WERI-Rb-1 (cell line): ENCODE measurements around the gene TBXAS1.

ENCODE experiments used
- DNase-seq: peaks from one replicate; pipeline ENCODE4 v3.0.0-alpha.2; 2020
- H3K27ac ChIP-seq: fragments of 250-450 bp; sonication (Bioruptor Pico); 2 replicates; pipeline ENCODE4 v1.5.1; 2020; ENCODE audit warnings: mild to moderate bottlenecking, moderate library complexity
- H3K27me3 ChIP-seq: fragments of 250-450 bp; sonication (Bioruptor Pico); 2 replicates; pipeline ENCODE4 v1.5.1; 2021; ENCODE audit warnings: mild to moderate bottlenecking, low read depth, moderate library complexity; ENCODE audit not compliant: insufficient read depth, severe bottlenecking
- H3K36me3 ChIP-seq: fragments of 250-450 bp; sonication (Bioruptor Pico); 2 replicates; pipeline ENCODE4 v1.5.1; 2020; ENCODE audit warnings: mild to moderate bottlenecking, moderate library complexity
- H3K4me3 ChIP-seq: 2 replicates; pipeline ENCODE4 v1.5.1; 2011; ENCODE audit warnings: low read depth, mild to moderate bottlenecking, control low read depth, low read length
- H3K9me3 ChIP-seq: fragments of 250-450 bp; sonication (Bioruptor Pico); 2 replicates; pipeline ENCODE4 v1.5.1; 2021; ENCODE audit warnings: mild to moderate bottlenecking, moderate library complexity; ENCODE audit not compliant: severe bottlenecking
- TF ChIP-seq, protein P1 (sequence below): IDR thresholded peaks from 2 replicates; pipeline ENCODE4 v1.5.1; 2011; ENCODE audit warnings: low read depth, mild to moderate bottlenecking, control low read depth, inconsistent platforms, low read length

The TBXAS1 gene

DNA sequence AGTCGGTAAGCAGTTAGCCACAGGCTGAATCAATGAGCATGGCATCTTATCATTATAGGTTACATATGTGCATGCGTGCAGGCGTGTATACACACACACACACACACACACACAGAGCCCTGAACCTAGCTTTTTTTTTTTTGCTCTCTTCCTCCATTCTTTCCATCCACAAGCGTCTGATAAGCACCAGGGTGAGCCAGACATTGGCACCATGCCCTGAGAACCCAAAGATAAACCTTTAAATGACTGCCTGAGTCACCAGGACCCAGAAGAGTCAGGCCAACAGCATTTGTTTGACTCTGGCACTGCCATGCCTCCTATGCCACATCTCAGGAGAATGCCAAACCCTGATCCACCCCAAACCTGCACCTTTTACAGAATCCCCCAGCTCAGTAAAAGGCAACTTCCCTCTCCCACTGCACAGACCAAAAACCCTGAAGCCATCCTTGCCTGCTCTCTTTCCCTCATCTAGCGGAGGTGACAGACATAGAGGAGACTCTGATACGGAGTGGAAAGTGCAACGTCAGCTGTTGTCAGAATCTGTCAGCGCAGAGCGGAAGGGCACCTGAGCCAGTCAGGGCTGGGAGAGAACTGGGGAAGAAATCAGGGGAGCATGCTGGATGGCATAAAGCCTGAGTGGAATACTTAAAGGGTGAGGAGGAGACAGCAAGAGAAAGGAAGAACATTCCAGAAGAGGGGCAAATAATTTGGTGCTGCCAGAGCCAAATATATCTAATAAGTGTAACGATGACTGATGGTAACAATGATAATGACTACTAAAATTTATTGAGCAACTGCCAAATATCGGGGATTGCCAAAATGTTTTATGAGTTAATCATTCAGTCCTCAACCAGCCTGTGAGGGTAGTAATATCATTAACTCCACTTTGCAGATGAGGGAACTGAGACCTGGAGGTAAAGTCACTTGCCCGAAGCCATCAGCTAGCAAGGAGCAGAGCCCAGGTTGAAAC is 230.5 kb downstream of the TBXAS1 start:
- TF ChIP-seq, protein P1, sequence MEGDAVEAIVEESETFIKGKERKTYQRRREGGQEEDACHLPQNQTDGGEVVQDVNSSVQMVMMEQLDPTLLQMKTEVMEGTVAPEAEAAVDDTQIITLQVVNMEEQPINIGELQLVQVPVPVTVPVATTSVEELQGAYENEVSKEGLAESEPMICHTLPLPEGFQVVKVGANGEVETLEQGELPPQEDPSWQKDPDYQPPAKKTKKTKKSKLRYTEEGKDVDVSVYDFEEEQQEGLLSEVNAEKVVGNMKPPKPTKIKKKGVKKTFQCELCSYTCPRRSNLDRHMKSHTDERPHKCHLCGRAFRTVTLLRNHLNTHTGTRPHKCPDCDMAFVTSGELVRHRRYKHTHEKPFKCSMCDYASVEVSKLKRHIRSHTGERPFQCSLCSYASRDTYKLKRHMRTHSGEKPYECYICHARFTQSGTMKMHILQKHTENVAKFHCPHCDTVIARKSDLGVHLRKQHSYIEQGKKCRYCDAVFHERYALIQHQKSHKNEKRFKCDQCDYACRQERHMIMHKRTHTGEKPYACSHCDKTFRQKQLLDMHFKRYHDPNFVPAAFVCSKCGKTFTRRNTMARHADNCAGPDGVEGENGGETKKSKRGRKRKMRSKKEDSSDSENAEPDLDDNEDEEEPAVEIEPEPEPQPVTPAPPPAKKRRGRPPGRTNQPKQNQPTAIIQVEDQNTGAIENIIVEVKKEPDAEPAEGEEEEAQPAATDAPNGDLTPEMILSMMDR, result no peak
- no peak overlapping the region for H3K27ac ChIP-seq
- H3K9me3 ChIP-seq, result no peaks in the 10 kb centered on the region
- no peak overlapping the region for H3K4me3 ChIP-seq
- H3K27me3 ChIP-seq, result no peaks in the 10 kb centered on the region
- DNase-seq, result no peak
- H3K36me3 ChIP-seq, result no peaks in the 10 kb centered on the region

- no peak for DNase-seq
- no peaks in the 10 kb centered on the region for H3K36me3 ChIP-seq
- H3K4me3 ChIP-seq, result no peak overlapping the region
- H3K9me3 ChIP-seq, result no peaks in the 10 kb centered on the region
- no peaks in the 10 kb centered on the region for H3K27me3 ChIP-seq
- TF ChIP-seq, protein P1, result no peak
- H3K27ac ChIP-seq, result no peak overlapping the region
Observed at GRCh38 chr7:140060243-140060630, 231.2 kb downstream of the TBXAS1 start.

DNA sequence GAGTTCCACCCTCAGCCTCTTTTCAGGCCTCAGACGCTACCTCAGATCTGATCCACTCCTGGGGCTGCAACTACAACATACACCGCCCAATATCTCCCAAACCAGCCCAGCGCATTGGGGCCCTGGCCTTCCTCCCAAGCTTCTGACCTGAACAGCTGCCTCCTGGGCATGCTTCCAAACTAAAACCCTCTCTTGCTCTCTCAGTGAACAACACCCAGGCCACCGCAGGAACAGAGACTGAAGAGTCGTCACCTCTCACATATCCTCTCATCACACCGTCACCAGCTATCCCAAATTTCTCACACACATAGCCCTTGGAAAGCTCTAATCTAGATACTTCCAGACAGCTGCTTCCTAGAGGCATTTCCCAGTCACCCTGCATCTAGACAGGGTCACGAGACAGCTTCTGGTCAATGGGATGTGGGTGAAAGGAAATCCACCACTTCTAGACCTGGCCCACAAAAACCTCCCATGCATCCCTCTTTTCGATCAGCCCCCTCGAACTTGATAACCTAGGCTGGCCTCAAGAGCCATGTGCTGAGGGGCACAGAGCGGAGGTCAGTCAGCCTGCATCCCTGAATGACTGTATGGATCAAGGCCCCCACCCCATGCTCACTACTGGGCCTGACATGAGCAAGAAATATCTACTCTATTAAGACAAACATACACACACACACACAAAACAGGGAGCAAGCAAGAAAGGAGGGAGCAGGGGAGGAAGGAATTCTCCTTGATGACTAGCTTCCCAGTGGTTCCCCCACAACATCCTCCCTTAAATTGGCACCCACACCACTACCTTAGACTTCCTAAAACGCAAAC is 231.9 kb downstream of the TBXAS1 start:
- Histone ChIP-seq H3K27me3 (no peaks in the 10 kb centered on the region), H3K4me3 (no peak overlapping the region), H3K27ac (no peak overlapping the region), H3K9me3 (no peaks in the 10 kb centered on the region), H3K36me3 (no peaks in the 10 kb centered on the region)
- DNase-seq, result no peak
- TF ChIP-seq, protein P1, result no peak

DNA sequence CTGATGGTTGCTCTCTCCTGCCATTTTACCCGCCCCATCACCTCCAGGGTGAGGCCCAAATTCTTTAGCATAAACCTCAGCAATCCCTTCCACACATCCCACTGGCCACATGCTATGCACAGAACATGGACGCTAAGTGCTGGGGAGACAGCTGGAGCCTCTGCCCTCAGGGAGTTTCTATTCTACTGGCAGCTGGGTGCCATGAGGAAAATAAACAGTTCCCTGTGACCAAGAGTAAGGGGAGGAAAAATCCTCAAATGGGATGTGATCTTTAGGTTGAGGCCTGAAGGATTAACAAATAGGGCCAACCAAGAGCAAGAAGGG is 232.5 kb downstream of the TBXAS1 start:
- no peak overlapping the region for H3K4me3 ChIP-seq
- H3K27me3 ChIP-seq, result no peaks in the 10 kb centered on the region

GRCh38 chr7:140062118-140062527 is 233.1 kb downstream of the TBXAS1 start:
- Histone ChIP-seq H3K4me3 (no peak overlapping the region), H3K36me3 (no peaks in the 10 kb centered on the region), H3K27ac (no peak overlapping the region), H3K9me3 (no peaks in the 10 kb centered on the region), H3K27me3 (no peaks in the 10 kb centered on the region)
- TF ChIP-seq, protein P1, result no peak
- DNase-seq, result no peak

More for the DNA sequence above, 232.5 kb downstream of the TBXAS1 start:
- Histone ChIP-seq H3K36me3 (no peaks in the 10 kb centered on the region), H3K9me3 (no peaks in the 10 kb centered on the region), H3K27ac (no peak overlapping the region)
- TF ChIP-seq, protein P1, result no peak
- no peak for DNase-seq
